Gastroesophageal sphincter (tissue), 4 donors: ENCODE data around the gene ASTL. TPM values are rescaled to one million over a fixed set of nuclear protein-coding genes. Genes with fewer than 3 reads are reported as not detected.
A peak's percentile ranks its signal among the peaks of the same experiment; 100 is the strongest.

Source experiments
- ATAC-seq: fragments of 150-250 bp; one replicate; pipeline ENCODE4 v1.9.1; 2016; ENCODE audit warnings: mild to moderate bottlenecking, moderate library complexity
- H3K27ac ChIP-seq, 4 donors: fragments of 200-600 bp; sonication (generic) in 3 of 4; 1 replicate in 3 of 4; 2 replicates in 1 of 4; pipeline ENCODE4 v1.5.1; 2016 to 2019
- H3K27me3 ChIP-seq: fragments of 200-600 bp; sonication (generic); one replicate; pipeline ENCODE4 v1.5.1; 2019
- H3K36me3 ChIP-seq, 2 donors: fragments of 200-600 bp; sonication (generic); one replicate each; pipeline ENCODE4 v1.5.1; 2019; ENCODE audit warnings: control low read depth in 1 of 2
- H3K4me1 ChIP-seq, 3 donors: fragments of 200-600 bp; sonication (generic); 1 replicate in 2 of 3; 2 replicates in 1 of 3; pipeline ENCODE4 v1.5.1; 2016 to 2019; ENCODE audit warnings: control low read depth in 2 of 3
- H3K4me3 ChIP-seq, 2 donors: fragments of 200-600 bp; sonication (generic); one replicate each; pipeline ENCODE4 v1.5.1; 2019; ENCODE audit warnings: mild to moderate bottlenecking in 1 of 2, moderate library complexity in 1 of 2
- H3K9me3 ChIP-seq, 3 donors: fragments of 200-600 bp; sonication (generic); one replicate each; pipeline ENCODE4 v1.5.1; 2017 to 2019; ENCODE audit warnings: control low read depth in 2 of 3
- CTCF ChIP-seq, 4 experiments: fragments of 200-600 bp in 2 of 4; fragments of 450-650 bp in 2 of 4; sonication (generic) in 1 of 4; IDR thresholded peaks; one replicate each; pipeline ENCODE4 v1.5.1; 2017 to 2019; ENCODE audit warnings: antibody characterized with exemption in 4 of 4, mild to moderate bottlenecking in 2 of 4, moderate library complexity in 2 of 4
- EP300 ChIP-seq: sonication (generic); formaldehyde crosslinking; IDR thresholded peaks from one replicate; pipeline ENCODE4 v1.6.1; 2017; ENCODE audit warnings: antibody characterized with exemption, mild to moderate bottlenecking
- POLR2A ChIP-seq, 2 donors: fragments of 450-650 bp; IDR thresholded peaks; one replicate each; pipeline ENCODE4 v1.6.1; 2017; ENCODE audit warnings: antibody characterized with exemption in 2 of 2, mild to moderate bottlenecking in 2 of 2, moderate library complexity in 1 of 2
- POLR2AphosphoS5 ChIP-seq: sonication (generic); formaldehyde crosslinking; IDR thresholded peaks from one replicate; pipeline ENCODE4 v1.6.1; 2017; ENCODE audit warnings: antibody characterized with exemption
- WGBS, 2 donors: methylation state at CpG; one replicate each; pipeline ENCODE4 v1.1.5; 2018; ENCODE audit warnings: low coverage in 1 of 2; 5-methylcytosine and 5-hydroxymethylcytosine counted together
- total RNA-seq, 4 donors: library from RNA; depleted of rRNA; stranded (reverse); fragments of >200 nt; gene quantifications; one replicate each; pipeline ENCODE4 v1.1.0, GENCODE V29; 2016

Gene ASTL
- total RNA-seq, 4 donors from 2014 or later: not detected

DNA sequence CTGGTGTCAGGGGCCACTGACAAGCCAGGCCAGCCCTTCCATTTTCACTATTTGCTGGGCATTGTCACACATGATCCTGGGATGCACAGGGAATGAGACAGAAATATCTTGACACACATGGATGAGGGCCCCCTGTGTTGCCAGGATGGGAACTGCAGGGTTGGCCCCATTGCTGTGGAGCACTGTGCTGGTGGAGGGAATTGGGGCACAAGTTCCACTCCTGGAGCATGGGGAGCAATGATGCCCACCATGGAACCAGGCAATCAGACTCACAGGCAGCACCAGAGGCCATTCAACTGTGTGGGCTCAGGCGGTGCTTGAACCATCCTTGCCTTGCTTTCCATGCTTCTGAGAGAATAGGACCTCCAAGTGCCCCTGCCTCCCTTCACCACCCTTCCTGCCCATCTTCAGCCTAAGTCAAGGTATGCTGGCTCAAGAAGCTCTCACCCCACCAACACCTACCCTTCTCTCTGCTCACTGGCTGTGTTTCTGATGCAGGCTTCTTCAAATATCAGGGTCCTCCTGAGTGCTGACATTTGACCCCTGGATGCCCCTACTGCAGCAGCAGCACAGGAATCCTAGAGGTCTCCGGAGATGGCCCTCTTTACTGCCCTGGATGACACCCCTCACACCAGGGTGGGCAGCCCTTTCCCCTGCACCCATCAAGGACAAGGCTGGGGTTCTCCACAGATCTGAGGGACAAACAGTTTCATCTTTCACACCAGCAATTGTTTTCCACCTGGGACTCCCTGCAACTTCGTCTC is 33.0 kb downstream of the ASTL start:
- Histone ChIP-seq H3K9me3 (peaks cover 0 to 16% (median 0%) of the 10 kb centered on the region in 3 donors), H3K27ac (no peak overlapping the region), H3K4me1 (peaks cover 0 to 17% (median 8%) of the 10 kb centered on the region in 3 donors), H3K4me3 (no peak overlapping the region), H3K27me3 (peaks cover 17% of the 10 kb centered on the region), H3K36me3 (no peaks in the 10 kb centered on the region)
- no peak for ATAC-seq
- 100% methylated on average over 1 of the region's 3 CpGs; no CpG with 5 or more reads in 1 of the 2 donors for WGBS, 2 donors
- TF ChIP-seq POLR2A (IDR thresholded peaks at IDR 0.05) (no peak), CTCF (IDR thresholded peaks at IDR 0.05) (no peak), POLR2AphosphoS5 (no peak), EP300 (no peak)

DNA sequence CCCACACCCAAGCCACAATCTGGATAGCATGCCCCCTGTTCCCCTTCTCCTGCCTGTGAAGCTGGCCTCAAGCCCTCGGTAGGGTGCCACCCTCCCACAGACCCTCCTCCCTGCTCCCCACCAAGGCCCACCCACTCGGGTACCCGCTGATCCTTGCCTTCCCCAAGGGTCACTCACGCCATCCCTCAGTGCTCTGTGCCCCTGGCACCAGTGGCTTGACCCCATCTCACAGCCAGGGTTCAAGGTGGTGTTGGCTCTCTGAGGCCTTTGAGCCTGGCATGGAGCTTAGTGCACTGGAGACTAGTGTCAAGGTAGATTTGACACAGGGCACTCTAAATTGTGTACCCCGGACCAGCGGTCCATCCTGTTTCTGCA is 33.8 kb downstream of the ASTL start:
- Histone ChIP-seq H3K27me3 (peaks cover 13% of the 10 kb centered on the region), H3K9me3 (peaks cover 0 to 16% (median 0%) of the 10 kb centered on the region in 3 donors), H3K36me3 (no peaks in the 10 kb centered on the region), H3K4me3 (no peak overlapping the region), H3K4me1 (peaks cover 0 to 17% (median 8%) of the 10 kb centered on the region in 3 donors), H3K27ac (peak overlapping the region in 1 of 4 donors; percentile 8)
- no peak for ATAC-seq
- TF ChIP-seq EP300: no peak
- TF ChIP-seq POLR2AphosphoS5: no peak
- TF ChIP-seq CTCF (IDR thresholded peaks at IDR 0.05): no peak
- no peak for TF ChIP-seq POLR2A (IDR thresholded peaks at IDR 0.05)
- 95 to 100% methylated on average over 2 to 3 of the region's 6 CpGs for WGBS, 2 donors

DNA sequence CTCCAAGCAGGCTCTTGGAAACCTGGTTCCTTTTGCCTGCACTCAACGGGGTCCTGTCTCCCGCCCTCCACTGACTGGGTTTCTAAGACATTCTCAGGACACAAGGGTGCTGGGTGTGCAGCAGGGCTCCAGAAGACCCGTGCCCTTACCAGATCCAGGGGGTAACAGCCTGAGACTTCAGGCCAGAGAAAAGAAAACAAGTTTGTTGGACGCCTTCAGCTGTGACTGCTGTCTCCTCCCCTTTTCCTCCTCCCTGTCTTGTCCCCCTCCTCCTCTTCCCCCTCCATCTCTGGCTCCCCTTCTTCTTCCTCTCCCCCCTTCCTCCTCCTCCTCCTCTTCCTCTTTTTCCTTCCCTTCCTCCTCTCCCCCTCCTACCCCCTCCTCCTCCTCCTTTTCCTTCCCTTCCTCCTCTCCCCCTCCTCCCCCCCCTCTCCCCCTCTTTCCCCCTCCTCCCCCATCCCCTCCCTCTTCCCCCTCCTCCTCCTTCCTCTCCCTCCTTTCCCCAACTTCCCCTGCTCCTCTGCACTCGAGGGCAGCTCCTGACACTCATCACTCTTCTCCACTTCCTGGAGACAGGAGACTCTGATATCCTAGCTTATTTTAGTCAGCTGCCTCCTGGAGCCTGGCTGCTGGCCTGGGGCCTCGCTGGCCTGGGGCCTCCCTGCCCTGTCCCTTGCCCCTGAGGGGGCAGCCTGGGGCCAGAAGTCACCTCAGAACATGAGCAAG is 34.4 kb downstream of the ASTL start:
- no peak for ATAC-seq
- peaks cover 8% of the 10 kb centered on the region for H3K27me3 ChIP-seq
- H3K4me3 ChIP-seq: no peak overlapping the region
- peaks cover 0 to 17% (median 4%) of the 10 kb centered on the region in 3 donors for H3K4me1 ChIP-seq
- peak overlapping the region in 1 of 4 donors; percentile 25 for H3K27ac ChIP-seq
- TF ChIP-seq CTCF (IDR thresholded peaks at IDR 0.05) (no peak), POLR2AphosphoS5 (no peak), EP300 (no peak), POLR2A (IDR thresholded peaks at IDR 0.05) (no peak)
- H3K9me3 ChIP-seq: peaks cover 0 to 16% (median 0%) of the 10 kb centered on the region in 3 donors
- WGBS, 2 donors: 34 to 43% methylated on average over 2 to 4 of the region's 6 CpGs
- H3K36me3 ChIP-seq: no peaks in the 10 kb centered on the region

- Histone ChIP-seq H3K36me3 (no peaks in the 10 kb centered on the region), H3K4me1 (peaks cover 0 to 17% (median 5%) of the 10 kb centered on the region in 3 donors), H3K27ac (peak overlapping the region in 1 of 4 donors; percentile 25), H3K4me3 (no peak overlapping the region), H3K27me3 (peaks cover 3% of the 10 kb centered on the region), H3K9me3 (peaks cover 0 to 16% (median 0%) of the 10 kb centered on the region in 3 donors)
- WGBS, 2 donors: 79 to 100% methylated on average over 2 of the region's 8 CpGs
- no peak for ATAC-seq
- TF ChIP-seq POLR2A (IDR thresholded peaks at IDR 0.05): no peak
Observed at GRCh38 chr2:96103187-96103601, 35.1 kb downstream of the ASTL start.

DNA sequence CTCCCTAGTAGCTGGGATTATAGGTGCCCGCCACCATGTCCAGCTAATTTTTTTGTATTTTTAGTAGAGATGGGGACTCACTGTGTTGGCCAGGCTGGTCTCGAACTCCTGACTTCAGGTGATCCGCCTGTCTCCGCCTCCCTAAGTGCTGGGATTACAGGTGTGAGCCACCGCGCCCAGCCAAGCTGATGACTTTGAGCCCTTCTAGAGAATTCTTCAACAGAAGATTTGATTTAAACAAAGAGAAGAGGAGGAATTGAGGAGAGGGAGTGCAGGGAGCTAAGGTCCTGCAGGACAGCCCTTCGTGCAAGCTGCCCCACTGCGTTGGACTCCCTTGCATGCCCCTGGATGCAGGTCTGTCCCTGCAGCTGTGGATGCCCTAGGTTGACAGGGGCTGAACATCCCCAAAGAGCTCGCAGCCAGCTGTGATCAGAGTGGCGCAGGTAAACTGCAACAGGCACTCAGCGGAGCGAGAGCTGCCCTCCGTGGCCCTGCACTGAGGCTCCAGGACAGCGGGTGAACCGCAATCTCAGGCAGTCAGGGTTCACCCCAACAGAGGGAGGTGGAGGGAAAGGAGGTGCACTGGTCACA is 35.6 kb downstream of the ASTL start:
- H3K4me3 ChIP-seq: no peak overlapping the region
- H3K27ac ChIP-seq: peak overlapping the region in 1 of 4 donors; percentile 25
- H3K9me3 ChIP-seq: peaks cover 0 to 16% (median 0%) of the 10 kb centered on the region in 3 donors
- no peak for ATAC-seq
- no peaks in the 10 kb centered on the region for H3K27me3 ChIP-seq
- 100% methylated on average over 1 of the region's 15 CpGs; no CpG with 5 or more reads in 1 of the 2 donors for WGBS, 2 donors
- no peaks in the 10 kb centered on the region for H3K36me3 ChIP-seq
- H3K4me1 ChIP-seq: peaks cover 0 to 19% (median 6%) of the 10 kb centered on the region in 3 donors
- TF ChIP-seq EP300 (no peak), CTCF (IDR thresholded peaks at IDR 0.05) (no peak), POLR2AphosphoS5 (no peak), POLR2A (IDR thresholded peaks at IDR 0.05) (no peak)
